Endothelial cell of umbilical vein (primary cell): ENCODE results near the gene GIGYF2.

Experiments
- POLR2A ChIP-seq: IDR thresholded peaks from 2 replicates; pipeline ENCODE4 v1.6.1; 2012; ENCODE audit warnings: low read depth, mild to moderate bottlenecking, control low read depth, low read length
- TF ChIP-seq, protein P1 (sequence below), 2 donors: IDR thresholded peaks; 1 replicate in 1 of 2; 2 replicates in 1 of 2; pipeline ENCODE4 v1.5.1; 2011; ENCODE audit warnings: low read length in 2 of 2, mild to moderate bottlenecking in 2 of 2, moderate library complexity in 2 of 2, control low read depth in 1 of 2, inconsistent platforms in 1 of 2, low read depth in 1 of 2; ENCODE audit not compliant: insufficient read depth in 1 of 2; ENCODE audit errors: extremely low read depth in 1 of 2

DNA sequence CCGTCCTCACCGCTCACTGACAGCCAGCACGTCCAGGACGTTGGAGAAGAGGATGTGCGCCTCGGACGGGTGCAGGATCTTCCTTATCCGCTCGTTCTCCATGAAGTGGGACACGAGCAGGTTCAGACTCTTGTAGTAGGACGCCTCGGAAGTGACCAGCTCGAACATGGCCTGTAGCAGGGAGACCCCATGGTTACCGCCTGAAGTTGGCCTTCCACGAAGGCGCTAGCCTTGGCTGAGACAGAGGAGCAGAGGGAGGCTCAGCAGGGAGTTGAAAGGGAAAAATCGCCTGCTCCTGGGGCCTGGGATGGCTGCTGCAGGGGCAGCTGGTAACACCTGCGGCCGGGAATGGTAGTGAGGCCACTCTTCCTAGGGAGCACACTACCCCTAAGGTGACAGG lies 197.6 kb downstream of the GIGYF2 start:
- TF ChIP-seq, protein P1, sequence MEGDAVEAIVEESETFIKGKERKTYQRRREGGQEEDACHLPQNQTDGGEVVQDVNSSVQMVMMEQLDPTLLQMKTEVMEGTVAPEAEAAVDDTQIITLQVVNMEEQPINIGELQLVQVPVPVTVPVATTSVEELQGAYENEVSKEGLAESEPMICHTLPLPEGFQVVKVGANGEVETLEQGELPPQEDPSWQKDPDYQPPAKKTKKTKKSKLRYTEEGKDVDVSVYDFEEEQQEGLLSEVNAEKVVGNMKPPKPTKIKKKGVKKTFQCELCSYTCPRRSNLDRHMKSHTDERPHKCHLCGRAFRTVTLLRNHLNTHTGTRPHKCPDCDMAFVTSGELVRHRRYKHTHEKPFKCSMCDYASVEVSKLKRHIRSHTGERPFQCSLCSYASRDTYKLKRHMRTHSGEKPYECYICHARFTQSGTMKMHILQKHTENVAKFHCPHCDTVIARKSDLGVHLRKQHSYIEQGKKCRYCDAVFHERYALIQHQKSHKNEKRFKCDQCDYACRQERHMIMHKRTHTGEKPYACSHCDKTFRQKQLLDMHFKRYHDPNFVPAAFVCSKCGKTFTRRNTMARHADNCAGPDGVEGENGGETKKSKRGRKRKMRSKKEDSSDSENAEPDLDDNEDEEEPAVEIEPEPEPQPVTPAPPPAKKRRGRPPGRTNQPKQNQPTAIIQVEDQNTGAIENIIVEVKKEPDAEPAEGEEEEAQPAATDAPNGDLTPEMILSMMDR (IDR thresholded peaks at IDR 0.05; ENCODE audit: extremely low read depth in 1 of 2, insufficient read depth in 1 of 2, low read depth in 1 of 2, low read length in 2 of 2) = no peak
- TF ChIP-seq POLR2A = no peak
